CD14-positive monocyte (primary cell): ENCODE results near the gene FSCN2. TPM values are rescaled to one million over a fixed set of nuclear protein-coding genes. Genes with fewer than 3 reads are reported as not detected.
A peak's percentile ranks its signal among the peaks of the same experiment; 100 is the strongest.

Experiments
- DNase-seq, 3 donors: peaks; one replicate each; pipeline ENCODE4 v3.0.0-alpha.2; 2011 to 2022
- H2AFZ ChIP-seq: 2 replicates; pipeline ENCODE4 v1.6.0; 2012; ENCODE audit warnings: mild to moderate bottlenecking, low read depth, low read length, inconsistent platforms; ENCODE audit not compliant: insufficient read depth, poor library complexity, severe bottlenecking
- H3K27ac ChIP-seq, 2 donors: 1 replicate in 1 of 2; 2 replicates in 1 of 2; pipeline ENCODE4 v1.5.1; 2012 to 2013; ENCODE audit warnings: low read length in 2 of 2, control low read depth in 1 of 2, inconsistent platforms in 1 of 2, low read depth in 1 of 2, mild to moderate bottlenecking in 1 of 2
- H3K27me3 ChIP-seq, 2 donors: one replicate each; pipeline versions ENCODE4 v1.6.0 to v1.6.1; 2011 to 2013; ENCODE audit warnings: low read length in 2 of 2; ENCODE audit not compliant: control insufficient read depth in 2 of 2, insufficient read depth in 2 of 2
- H3K36me3 ChIP-seq, 2 donors: replicated peaks in 1 of 2; 1 replicate in 1 of 2; 2 replicates in 1 of 2; pipeline versions ENCODE4 v1.5.1 to v1.6.1; 2012 to 2013; ENCODE audit warnings: low read length in 2 of 2, control low read depth in 1 of 2, inconsistent platforms in 1 of 2, mild to moderate bottlenecking in 1 of 2; ENCODE audit not compliant: insufficient read depth in 2 of 2, control insufficient read depth in 1 of 2
- H3K4me1 ChIP-seq, 2 donors: 1 replicate in 1 of 2; 2 replicates in 1 of 2; pipeline versions ENCODE4 v1.5.1 to v1.6.1; 2012 to 2013; ENCODE audit warnings: low read length in 2 of 2, control low read depth in 1 of 2, inconsistent platforms in 1 of 2, mild to moderate bottlenecking in 1 of 2, moderate library complexity in 1 of 2; ENCODE audit not compliant: insufficient read depth in 2 of 2, control insufficient read depth in 1 of 2
- H3K4me2 ChIP-seq: replicated peaks from 2 replicates; pipeline ENCODE3; 2012; ENCODE audit warnings: low read length, moderate library complexity, mild to moderate bottlenecking; ENCODE audit not compliant: poor library complexity, severe bottlenecking; ENCODE audit errors: extremely low read depth
- H3K4me3 ChIP-seq, 3 experiments: fragments of 200-600 bp in 1 of 3; sonication (generic) in 1 of 3; replicated peaks in 1 of 3; 1 replicate in 2 of 3; 2 replicates in 1 of 3; pipeline ENCODE4 v1.5.1; 2011 to 2013; ENCODE audit warnings: low read length in 3 of 3, mild to moderate bottlenecking in 3 of 3, control low read depth in 2 of 3, low read depth in 2 of 3, inconsistent platforms in 1 of 3, moderate library complexity in 1 of 3
- H3K79me2 ChIP-seq: 2 replicates; pipeline ENCODE4 v1.6.0; 2012; ENCODE audit warnings: mild to moderate bottlenecking, control low read depth, inconsistent platforms, low read length, moderate library complexity; ENCODE audit not compliant: insufficient read depth
- H3K9ac ChIP-seq: 2 replicates; pipeline ENCODE4 v1.6.0; 2017; ENCODE audit warnings: low read length, mild to moderate bottlenecking; ENCODE audit not compliant: insufficient read depth, poor library complexity, severe bottlenecking
- H3K9me3 ChIP-seq, 2 donors: replicated peaks in 1 of 2; 1 replicate in 1 of 2; 2 replicates in 1 of 2; pipeline versions ENCODE4 v1.5.1 to v1.6.1; 2012 to 2013; ENCODE audit warnings: low read length in 2 of 2, control low read depth in 1 of 2; ENCODE audit not compliant: control insufficient read depth in 1 of 2, insufficient read depth in 1 of 2
- H4K20me1 ChIP-seq: 2 replicates; pipeline ENCODE4 v1.6.0; 2012; ENCODE audit warnings: mild to moderate bottlenecking, low read length, control low read depth, moderate library complexity; ENCODE audit not compliant: insufficient read depth
- H3K27ac Mint-ChIP-seq, 7 donors: one replicate each; pipeline ENCODE4 v1.8.0; 2020; ENCODE audit warnings: mild to moderate bottlenecking in 7 of 7, mixed read lengths in 7 of 7, moderate library complexity in 6 of 7, inconsistent platforms in 2 of 7
- H3K27me3 Mint-ChIP-seq, 3 donors: one replicate each; pipeline ENCODE4 v1.8.0; 2021 to 2022; ENCODE audit warnings: low read depth in 3 of 3, mild to moderate bottlenecking in 3 of 3, mixed read lengths in 3 of 3, moderate library complexity in 3 of 3, inconsistent platforms in 1 of 3
- H3K36me3 Mint-ChIP-seq, 2 donors: one replicate each; pipeline ENCODE4 v1.8.0; 2020; ENCODE audit warnings: mixed read lengths in 2 of 2, inconsistent platforms in 1 of 2, mild to moderate bottlenecking in 1 of 2
- H3K4me1 Mint-ChIP-seq: one replicate; pipeline ENCODE4 v1.8.0; 2020; ENCODE audit warnings: mild to moderate bottlenecking, mixed read lengths
- H3K4me3 Mint-ChIP-seq, 2 donors: one replicate each; pipeline ENCODE4 v1.8.0; 2020; ENCODE audit warnings: mild to moderate bottlenecking in 2 of 2, mixed read lengths in 2 of 2, moderate library complexity in 1 of 2
- H3K9me3 Mint-ChIP-seq, 7 donors: one replicate each; pipeline ENCODE4 v1.8.0; 2020 to 2022; ENCODE audit warnings: mixed read lengths in 7 of 7, mild to moderate bottlenecking in 6 of 7, moderate library complexity in 6 of 7, inconsistent platforms in 2 of 7
- WGBS: methylation state at CpG from one replicate; pipeline ENCODE4 v1.1.5; 2013; ENCODE audit warnings: missing lambda C conversion rate; ENCODE audit not compliant: insufficient coverage; 5-methylcytosine and 5-hydroxymethylcytosine counted together
- intact Hi-C, 2 donors: fragments of 100-400 bp; cut with micrococcal nuclease; formaldehyde crosslinking; loops; one replicate each; pipeline versions ENCODE4 v1.15.0 to v1.15.1; 2023
- polyA plus RNA-seq, 3 donors: library from polyadenylated mRNA; depleted of rRNA in 1 of 3; unstranded in 2 of 3; stranded (reverse) in 1 of 3; fragments of 300-500 nt in 2 of 3; fragments of >200 nt in 1 of 3; fragmentation: Illumina TruSeq in 2 of 3; gene quantifications; 1 replicate in 2 of 3; 2 replicates in 1 of 3; pipeline ENCODE4 v1.2.3, GENCODE V29; 2012 to 2021
- TF ChIP-seq, protein P1 (sequence below): fragments of 200-600 bp; IDR thresholded peaks from one replicate; pipeline ENCODE4 v1.8.0; 2022; ENCODE audit warnings: antibody characterized with exemption, mild to moderate bottlenecking

Gene FSCN2
- polyA plus RNA-seq, 3 donors, result 0.07 TPM; not detected in 2

GRCh38 chr17:81483085-81483861, 44.9 kb upstream of the FSCN2 start:
- H3K4me1 ChIP-seq, result peaks cover 45 to 62% of the 10 kb centered on the region in 2 donors
- intact Hi-C loops, result loop anchor here (5.0 to 10.0 kb wide), 6 partner anchors 51 to 341 kb away; no protein-coding TSS in a partner anchor
- Mint-ChIP-seq H3K9me3 (peaks cover 0 to 9% (median 0%) of the 10 kb centered on the region in 7 donors), H3K27ac (peak overlapping the region in 1 of 7 donors; percentile 65), H3K36me3 (no peaks in the 10 kb centered on the region), H3K4me1 (peaks cover 39% of the 10 kb centered on the region), H3K27me3 (peaks cover 18 to 43% (median 28%) of the 10 kb centered on the region in 3 donors), H3K4me3 (peak overlapping the region; percentile 64 to 72)
- no peaks in the 10 kb centered on the region for H3K36me3 ChIP-seq
- DNase-seq, result peak; percentile 42 to 73 (median 53)
- peaks cover 0 to 30% of the 10 kb centered on the region in 2 donors for H3K27me3 ChIP-seq
- H3K27ac ChIP-seq, result no peak overlapping the region
- no peaks in the 10 kb centered on the region for H4K20me1 ChIP-seq
- 31% methylated on average over 22 of the region's 29 CpGs for WGBS
- peak overlapping the region; percentile 94 for H3K4me2 ChIP-seq
- no peak overlapping the region for H3K9ac ChIP-seq
- no peaks in the 10 kb centered on the region for H3K9me3 ChIP-seq
- H3K4me3 ChIP-seq, result peak overlapping the region in 2 of 3 experiments; percentile 6 to 76
- TF ChIP-seq, protein P1, sequence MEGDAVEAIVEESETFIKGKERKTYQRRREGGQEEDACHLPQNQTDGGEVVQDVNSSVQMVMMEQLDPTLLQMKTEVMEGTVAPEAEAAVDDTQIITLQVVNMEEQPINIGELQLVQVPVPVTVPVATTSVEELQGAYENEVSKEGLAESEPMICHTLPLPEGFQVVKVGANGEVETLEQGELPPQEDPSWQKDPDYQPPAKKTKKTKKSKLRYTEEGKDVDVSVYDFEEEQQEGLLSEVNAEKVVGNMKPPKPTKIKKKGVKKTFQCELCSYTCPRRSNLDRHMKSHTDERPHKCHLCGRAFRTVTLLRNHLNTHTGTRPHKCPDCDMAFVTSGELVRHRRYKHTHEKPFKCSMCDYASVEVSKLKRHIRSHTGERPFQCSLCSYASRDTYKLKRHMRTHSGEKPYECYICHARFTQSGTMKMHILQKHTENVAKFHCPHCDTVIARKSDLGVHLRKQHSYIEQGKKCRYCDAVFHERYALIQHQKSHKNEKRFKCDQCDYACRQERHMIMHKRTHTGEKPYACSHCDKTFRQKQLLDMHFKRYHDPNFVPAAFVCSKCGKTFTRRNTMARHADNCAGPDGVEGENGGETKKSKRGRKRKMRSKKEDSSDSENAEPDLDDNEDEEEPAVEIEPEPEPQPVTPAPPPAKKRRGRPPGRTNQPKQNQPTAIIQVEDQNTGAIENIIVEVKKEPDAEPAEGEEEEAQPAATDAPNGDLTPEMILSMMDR, result no peak
- peak overlapping the region; percentile 89 for H2AFZ ChIP-seq
- H3K79me2 ChIP-seq, result no peaks in the 10 kb centered on the region

DNA sequence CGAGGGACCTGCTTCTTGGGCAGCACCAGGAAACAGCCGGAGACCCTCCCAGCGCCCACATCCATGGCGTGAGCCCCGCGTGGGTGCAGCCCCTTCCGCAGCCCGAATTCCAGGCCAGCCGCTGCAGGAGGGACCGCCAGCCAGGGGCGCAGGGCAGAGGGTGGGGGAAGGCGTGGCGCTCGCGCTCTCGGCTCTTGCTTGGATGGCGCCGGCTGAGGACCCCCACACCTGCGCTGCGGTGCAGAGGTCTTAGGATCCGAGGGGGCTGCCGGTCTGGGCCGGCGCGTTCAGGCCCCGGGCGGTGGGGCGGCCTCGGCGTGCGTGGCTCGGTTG, 44.3 kb upstream of the FSCN2 start:
- TF ChIP-seq, protein P1, result no peak
- no peaks in the 10 kb centered on the region for H4K20me1 ChIP-seq
- peak overlapping the region; percentile 40 for H3K9ac ChIP-seq
- H3K4me1 ChIP-seq, result peaks cover 50 to 67% of the 10 kb centered on the region in 2 donors
- peak overlapping the region; percentile 64 to 72 for H3K4me3 Mint-ChIP-seq
- peak overlapping the region; percentile 6 to 76 (median 11) for H3K4me3 ChIP-seq
- no peak overlapping the region for H3K27ac ChIP-seq
- H3K4me2 ChIP-seq, result peak overlapping the region; percentile 94
- no peak for DNase-seq
- H3K27me3 ChIP-seq, result peaks cover 0 to 30% of the 10 kb centered on the region in 2 donors
- H3K36me3 ChIP-seq, result no peaks in the 10 kb centered on the region
- 12% methylated on average over 31 of the region's 32 CpGs for WGBS
- no peak overlapping the region for H3K27ac Mint-ChIP-seq
- intact Hi-C loops, result loop anchor here (1.0 to 10.0 kb wide), 9 partner anchors 52 to 342 kb away; no protein-coding TSS in a partner anchor
- H3K9me3 Mint-ChIP-seq, result peaks cover 0 to 9% (median 0%) of the 10 kb centered on the region in 7 donors
- H2AFZ ChIP-seq, result peak overlapping the region; percentile 89
- H3K36me3 Mint-ChIP-seq, result no peaks in the 10 kb centered on the region
- peaks cover 39% of the 10 kb centered on the region for H3K4me1 Mint-ChIP-seq
- H3K27me3 Mint-ChIP-seq, result peaks cover 18 to 43% (median 27%) of the 10 kb centered on the region in 3 donors
- no peaks in the 10 kb centered on the region for H3K9me3 ChIP-seq
- H3K79me2 ChIP-seq, result no peaks in the 10 kb centered on the region
